ENCODE measurements around the gene CD300H. TPM values are rescaled to one million over a fixed set of nuclear protein-coding genes. Genes with fewer than 3 reads are reported as not detected.

CD300H gene
- total RNA-seq, 1 donor from 2014 or later: not detected

- H3K27me3 ChIP-seq (ENCODE audit: control insufficient read depth, insufficient read depth, low read length): peaks cover 8% of the 10 kb centered on the region
- no peaks in the 10 kb centered on the region for H3K36me3 ChIP-seq (ENCODE audit: control insufficient read depth, insufficient read depth, low read length)
- no peak for FAIRE-seq
Observed at GRCh38 chr17:74595037-74595750, 27.9 kb upstream of the CD300H start.

GRCh38 chr17:74592087-74592990 is 25.0 kb upstream of the CD300H start, which contains the start of gene CD300LD:
Gene CD300LD, minus strand, starts transcription at chr17:74592283. Its CDS starts 81 bp downstream, at chr17:74592202.
- DNase-seq (ENCODE audit: low read depth): no peak
- peaks cover 6% of the 10 kb centered on the region for H3K27me3 ChIP-seq (ENCODE audit: control insufficient read depth, insufficient read depth, low read length)
- no peak within 1 kb of the TSS for H3K4me3 ChIP-seq (ENCODE audit: low read depth, low read length)
- FAIRE-seq: peak; percentile 36
- H3K36me3 ChIP-seq (ENCODE audit: control insufficient read depth, insufficient read depth, low read length): no peaks in the 10 kb centered on the region
- TF ChIP-seq, protein P1, sequence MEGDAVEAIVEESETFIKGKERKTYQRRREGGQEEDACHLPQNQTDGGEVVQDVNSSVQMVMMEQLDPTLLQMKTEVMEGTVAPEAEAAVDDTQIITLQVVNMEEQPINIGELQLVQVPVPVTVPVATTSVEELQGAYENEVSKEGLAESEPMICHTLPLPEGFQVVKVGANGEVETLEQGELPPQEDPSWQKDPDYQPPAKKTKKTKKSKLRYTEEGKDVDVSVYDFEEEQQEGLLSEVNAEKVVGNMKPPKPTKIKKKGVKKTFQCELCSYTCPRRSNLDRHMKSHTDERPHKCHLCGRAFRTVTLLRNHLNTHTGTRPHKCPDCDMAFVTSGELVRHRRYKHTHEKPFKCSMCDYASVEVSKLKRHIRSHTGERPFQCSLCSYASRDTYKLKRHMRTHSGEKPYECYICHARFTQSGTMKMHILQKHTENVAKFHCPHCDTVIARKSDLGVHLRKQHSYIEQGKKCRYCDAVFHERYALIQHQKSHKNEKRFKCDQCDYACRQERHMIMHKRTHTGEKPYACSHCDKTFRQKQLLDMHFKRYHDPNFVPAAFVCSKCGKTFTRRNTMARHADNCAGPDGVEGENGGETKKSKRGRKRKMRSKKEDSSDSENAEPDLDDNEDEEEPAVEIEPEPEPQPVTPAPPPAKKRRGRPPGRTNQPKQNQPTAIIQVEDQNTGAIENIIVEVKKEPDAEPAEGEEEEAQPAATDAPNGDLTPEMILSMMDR (IDR thresholded peaks at IDR 0.05; ENCODE audit: insufficient read depth, low read length, severe bottlenecking): no peak

More at GRCh38 chr17:74595037-74595750, 27.9 kb upstream of the CD300H start:
- no peak for DNase-seq (ENCODE audit: low read depth)
- TF ChIP-seq, protein P1 (IDR thresholded peaks at IDR 0.05; ENCODE audit: insufficient read depth, low read length, severe bottlenecking): no peak
- no peak overlapping the region for H3K4me3 ChIP-seq (ENCODE audit: low read depth, low read length)

- DNase-seq (ENCODE audit: low read depth): no peak
- TF ChIP-seq, protein P1 (IDR thresholded peaks at IDR 0.05; ENCODE audit: insufficient read depth, low read length, severe bottlenecking): no peak
- H3K4me3 ChIP-seq (ENCODE audit: low read depth, low read length): no peak overlapping the region
- no peaks in the 10 kb centered on the region for H3K36me3 ChIP-seq (ENCODE audit: control insufficient read depth, insufficient read depth, low read length)
- peaks cover 3% of the 10 kb centered on the region for H3K27me3 ChIP-seq (ENCODE audit: control insufficient read depth, insufficient read depth, low read length)
- no peak for FAIRE-seq
Observed at GRCh38 chr17:74591503-74591902, 24.2 kb upstream of the CD300H start.

- Histone ChIP-seq H3K27me3 (ENCODE audit: control insufficient read depth, insufficient read depth, low read length) (no peaks in the 10 kb centered on the region), H3K36me3 (ENCODE audit: control insufficient read depth, insufficient read depth, low read length) (no peaks in the 10 kb centered on the region), H3K4me3 (ENCODE audit: low read depth, low read length) (no peak overlapping the region)
- TF ChIP-seq, protein P1 (IDR thresholded peaks at IDR 0.05; ENCODE audit: insufficient read depth, low read length, severe bottlenecking): no peak
- DNase-seq (ENCODE audit: low read depth): no peak
- FAIRE-seq: no peak
Observed at GRCh38 chr17:74585711-74586110, 18.4 kb upstream of the CD300H start.

DNA sequence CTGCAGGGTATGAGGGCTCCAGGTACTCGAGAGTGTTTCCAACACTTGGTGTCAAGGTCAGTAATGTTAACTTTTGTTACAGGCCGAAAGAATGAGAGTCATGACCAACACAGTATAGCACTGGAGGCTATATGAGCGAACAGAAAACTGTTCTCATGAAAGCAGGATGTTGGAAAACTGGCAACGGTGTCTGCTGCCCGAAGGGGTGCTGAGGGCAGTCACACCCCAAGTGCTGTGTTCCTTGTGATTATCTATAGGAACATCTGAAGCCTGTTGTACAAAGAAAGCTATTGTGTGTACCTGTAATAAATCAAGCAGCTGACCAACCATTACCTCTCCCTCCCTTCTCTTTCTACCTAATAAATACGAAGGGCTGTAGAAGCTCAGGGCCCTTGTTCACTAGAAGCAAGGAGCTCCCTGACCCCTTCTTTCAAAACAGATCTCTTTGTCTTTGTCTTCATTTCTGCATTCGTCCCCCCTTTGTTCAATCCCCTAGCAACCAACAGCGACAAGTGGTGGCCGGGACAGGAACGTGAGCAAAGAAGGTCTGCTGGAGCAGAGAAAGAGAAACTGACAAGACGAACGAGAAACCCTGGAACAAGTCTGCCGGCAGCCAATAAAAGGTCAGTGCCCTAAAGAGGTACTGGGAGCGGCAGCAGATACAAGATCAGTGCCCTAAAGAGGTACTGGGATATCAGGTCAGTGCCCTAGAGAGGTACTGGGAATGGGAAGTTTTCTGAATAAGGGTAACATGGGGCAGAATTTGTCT is 17.2 kb upstream of the CD300H start:
- TF ChIP-seq, protein P1 (IDR thresholded peaks at IDR 0.05; ENCODE audit: insufficient read depth, low read length, severe bottlenecking): no peak
- H3K36me3 ChIP-seq (ENCODE audit: control insufficient read depth, insufficient read depth, low read length): no peaks in the 10 kb centered on the region
- H3K4me3 ChIP-seq (ENCODE audit: low read depth, low read length): no peak overlapping the region
- DNase-seq (ENCODE audit: low read depth): no peak
- H3K27me3 ChIP-seq (ENCODE audit: control insufficient read depth, insufficient read depth, low read length): no peaks in the 10 kb centered on the region
- no peak for FAIRE-seq
